Testis (tissue), 3 donors: ENCODE data around the gene FIZ1. TPM values are rescaled to one million over a fixed set of nuclear protein-coding genes. Genes with fewer than 3 reads are reported as not detected.

Source experiments
- DNase-seq: peaks from one replicate; pipeline ENCODE4 v3.0.0-alpha.2; 2019
- H3K27ac ChIP-seq, 2 donors: fragments of 200-600 bp; sonication (generic); one replicate each; pipeline ENCODE4 v1.5.1; 2019
- H3K27me3 ChIP-seq: fragments of 200-600 bp; sonication (generic); one replicate; pipeline ENCODE4 v1.5.1; 2019
- H3K36me3 ChIP-seq: fragments of 200-600 bp; sonication (generic); one replicate; pipeline ENCODE4 v1.5.1; 2017; ENCODE audit warnings: low read depth; ENCODE audit errors: missing control alignments
- H3K4me1 ChIP-seq: fragments of 200-600 bp; sonication (generic); one replicate; pipeline ENCODE4 v1.5.1; 2019
- H3K4me3 ChIP-seq, 2 donors: fragments of 200-600 bp; sonication (generic); one replicate each; pipeline ENCODE4 v1.5.1; 2017 to 2019
- H3K9me3 ChIP-seq: fragments of 200-600 bp; sonication (generic); one replicate; pipeline ENCODE4 v1.5.1; 2017
- CTCF ChIP-seq, 3 experiments: fragments of 450-650 bp in 2 of 3; fragments of 200-600 bp in 1 of 3; sonication (generic) in 1 of 3; IDR thresholded peaks; one replicate each; pipeline ENCODE4 v1.5.1; 2016 to 2019; ENCODE audit warnings: antibody characterized with exemption in 3 of 3, mild to moderate bottlenecking in 2 of 3, moderate library complexity in 1 of 3
- POLR2A ChIP-seq: fragments of 450-650 bp; IDR thresholded peaks from one replicate; pipeline ENCODE4 v1.6.1; 2017; ENCODE audit warnings: antibody characterized with exemption, mild to moderate bottlenecking, moderate library complexity
- WGBS, 2 donors: methylation state at CpG; one replicate each; pipeline ENCODE4 v1.1.5; 2018; 5-methylcytosine and 5-hydroxymethylcytosine counted together
- intact Hi-C: fragments of 100-400 bp; cut with DNase I; formaldehyde crosslinking; loops from one replicate; pipeline ENCODE4 v1.15.1; 2023; ENCODE audit warnings: low total_unique reads
- polyA plus RNA-seq: library from polyadenylated mRNA; stranded (reverse); fragments of 350-450 nt; fragmentation: Illumina TruSeq; extraction: RNeasy Lipid Tissue Mini Kit (QIAGEN cat#74804); gene quantifications from one replicate; pipeline ENCODE4 v1.2.3, GENCODE V29; 2014; ENCODE audit warnings: low read depth, low replicate concordance; ENCODE audit not compliant: insufficient read depth
- total RNA-seq, 2 donors: library from RNA; depleted of rRNA; stranded (reverse); fragments of >200 nt; gene quantifications; one replicate each; pipeline ENCODE4 v1.2.3, GENCODE V29; 2016

Gene FIZ1
- total and polyA plus RNA-seq, 3 donors from 2014 or later, result 8.5 to 17.4 (median 16.5) TPM

- WGBS, 2 donors, result 1 to 3% methylated on average over 19 to 20 of the region's 44 CpGs
- intact Hi-C loops, result loop anchor here (10.0 kb wide), 1 partner anchor 91 kb away; no protein-coding TSS in a partner anchor
These were observed 6.5 kb upstream of the FIZ1 start, which contains the start of gene ZNF865 for GRCh38 chr19:55605637-55606470. Gene ZNF865 (plus strand): TSS chr19:55605647. CDS start chr19:55613619, 7,972 bp downstream.

GRCh38 chr19:55605207-55605636 is 5.9 kb upstream of the FIZ1 start:
- H3K4me1 ChIP-seq, result peaks cover 16% of the 10 kb centered on the region
- no peaks in the 10 kb centered on the region for H3K27me3 ChIP-seq
- H3K9me3 ChIP-seq, result no peaks in the 10 kb centered on the region
- WGBS, 2 donors, result 0% methylated on average over 14 to 16 of the region's 43 CpGs
- DNase-seq, result peak; percentile 97
- intact Hi-C loops, result loop anchor here (10.0 kb wide), 1 partner anchor 90 kb away; no protein-coding TSS in a partner anchor
- TF ChIP-seq POLR2A (no peak), CTCF (IDR thresholded peaks at IDR 0.05) (peak in 1 of 3 experiments; percentile 14)
- H3K4me3 ChIP-seq, result peak overlapping the region; percentile 91
- H3K36me3 ChIP-seq, result no peaks in the 10 kb centered on the region
- peak overlapping the region; percentile 53 to 94 for H3K27ac ChIP-seq

More at GRCh38 chr19:55605637-55606470, 6.5 kb upstream of the FIZ1 start, which contains the start of gene ZNF865:
- peak; percentile 81 for DNase-seq
- H3K4me1 ChIP-seq, result peaks cover 13% of the 10 kb centered on the region
- peak; percentile 29 to 66 (median 49) for TF ChIP-seq CTCF (IDR thresholded peaks at IDR 0.05)
- no peak for TF ChIP-seq POLR2A
- peak within 1 kb of the TSS; percentile 53 to 94 for H3K27ac ChIP-seq
- H3K36me3 ChIP-seq, result no peaks in the 10 kb centered on the region
- H3K27me3 ChIP-seq, result no peaks in the 10 kb centered on the region
- H3K4me3 ChIP-seq, result peak within 1 kb of the TSS; percentile 91
- no peaks in the 10 kb centered on the region for H3K9me3 ChIP-seq

GRCh38 chr19:55603581-55604292 is 4.4 kb upstream of the FIZ1 start:
- Histone ChIP-seq H3K9me3 (no peaks in the 10 kb centered on the region), H3K4me1 (peaks cover 16% of the 10 kb centered on the region), H3K27ac (peak overlapping the region in 1 of 2 donors; percentile 94), H3K4me3 (peak overlapping the region in 1 of 2 donors; percentile 91), H3K36me3 (no peaks in the 10 kb centered on the region), H3K27me3 (no peaks in the 10 kb centered on the region)
- TF ChIP-seq CTCF (IDR thresholded peaks at IDR 0.05) (no peak), POLR2A (no peak)
- 55 to 58% methylated on average over 22 of the region's 22 CpGs for WGBS, 2 donors
- DNase-seq, result no peak
- intact Hi-C loops, result loop anchor here (10.0 kb wide), 1 partner anchor 89 kb away; no protein-coding TSS in a partner anchor

GRCh38 chr19:55603115-55603514 is 3.8 kb upstream of the FIZ1 start:
- H3K4me3 ChIP-seq, result no peak overlapping the region
- H3K9me3 ChIP-seq, result no peaks in the 10 kb centered on the region
- no peaks in the 10 kb centered on the region for H3K36me3 ChIP-seq
- no peak overlapping the region for H3K27ac ChIP-seq
- DNase-seq, result no peak
- intact Hi-C loops, result loop anchor here (10.0 kb wide), 1 partner anchor 88 kb away; no protein-coding TSS in a partner anchor
- H3K4me1 ChIP-seq, result peaks cover 16% of the 10 kb centered on the region
- TF ChIP-seq POLR2A (no peak), CTCF (IDR thresholded peaks at IDR 0.05) (no peak)
- no peaks in the 10 kb centered on the region for H3K27me3 ChIP-seq
- 44 to 73% methylated on average over 13 to 21 of the region's 21 CpGs for WGBS, 2 donors
